Measurements from ENCODE around the gene EEF1A2.

The EEF1A2 gene

DNA sequence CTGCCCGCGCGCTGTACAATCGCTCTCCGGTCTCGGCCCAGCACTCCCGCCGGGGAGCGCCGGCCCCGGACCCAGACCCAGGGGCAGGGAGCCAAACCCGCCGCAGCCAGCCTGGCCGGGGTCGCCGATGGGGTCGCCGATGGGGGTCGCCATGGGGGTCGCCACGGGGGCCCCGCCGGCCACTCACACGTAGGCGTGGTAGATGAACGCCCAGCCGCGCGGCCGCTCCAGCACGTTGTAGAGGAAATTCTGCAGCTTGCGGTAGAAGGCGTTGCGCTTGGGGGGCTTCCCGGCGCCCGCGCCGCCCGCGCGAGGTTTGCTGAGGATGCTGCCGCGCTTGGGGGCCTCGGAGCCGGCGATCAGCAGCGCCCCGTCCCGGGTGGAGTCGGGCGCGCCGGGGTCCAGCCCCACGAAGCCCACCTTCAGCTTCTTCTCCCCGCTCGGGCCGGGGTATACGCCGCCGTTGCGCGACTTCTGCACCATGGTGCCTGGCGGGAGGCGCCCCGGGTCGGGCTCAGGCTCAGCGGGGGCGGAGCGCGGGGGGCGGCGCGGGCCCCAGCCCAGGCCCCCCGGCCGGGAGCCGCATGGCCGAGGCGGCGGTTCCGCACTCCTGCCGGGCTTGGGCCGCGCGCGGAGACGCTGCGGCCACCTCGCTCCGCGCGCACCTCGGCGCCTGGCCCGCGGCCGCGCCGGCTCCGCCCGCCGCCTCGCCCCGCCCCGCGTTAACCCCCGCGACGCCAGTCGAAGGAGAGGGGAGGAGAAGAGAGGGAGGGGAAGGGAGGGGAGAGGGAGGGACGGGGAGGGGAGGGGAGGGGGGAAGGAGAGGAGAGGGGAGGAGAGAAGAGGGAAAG is 26.7 kb downstream of the EEF1A2 start, which contains the start of gene KCNQ2:
TSS of gene KCNQ2 (minus strand) at position 675 of the 851 bp plus-strand sequence. CDS start at position 483, 192 bp downstream.
- H3K4me3 ChIP-seq (ENCODE audit: low read depth, low read length): peak within 1 kb of the TSS; percentile 60

DNA sequence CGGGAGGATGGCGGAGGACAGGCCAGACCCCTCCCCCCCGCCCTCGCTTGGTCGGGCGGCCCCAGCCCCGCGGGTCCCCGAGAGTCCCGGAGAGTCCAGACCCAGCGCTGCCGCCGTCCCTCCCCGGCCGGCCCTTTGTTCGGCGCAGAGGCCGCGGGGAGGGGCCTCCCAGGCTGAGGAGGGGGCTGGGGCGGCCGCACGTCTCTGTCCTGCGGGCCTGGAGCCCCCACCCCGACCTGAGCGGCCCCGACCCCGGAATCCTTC is 27.2 kb downstream of the EEF1A2 start:
- peak overlapping the region; percentile 60 for H3K4me3 ChIP-seq (ENCODE audit: low read depth, low read length)

DNA sequence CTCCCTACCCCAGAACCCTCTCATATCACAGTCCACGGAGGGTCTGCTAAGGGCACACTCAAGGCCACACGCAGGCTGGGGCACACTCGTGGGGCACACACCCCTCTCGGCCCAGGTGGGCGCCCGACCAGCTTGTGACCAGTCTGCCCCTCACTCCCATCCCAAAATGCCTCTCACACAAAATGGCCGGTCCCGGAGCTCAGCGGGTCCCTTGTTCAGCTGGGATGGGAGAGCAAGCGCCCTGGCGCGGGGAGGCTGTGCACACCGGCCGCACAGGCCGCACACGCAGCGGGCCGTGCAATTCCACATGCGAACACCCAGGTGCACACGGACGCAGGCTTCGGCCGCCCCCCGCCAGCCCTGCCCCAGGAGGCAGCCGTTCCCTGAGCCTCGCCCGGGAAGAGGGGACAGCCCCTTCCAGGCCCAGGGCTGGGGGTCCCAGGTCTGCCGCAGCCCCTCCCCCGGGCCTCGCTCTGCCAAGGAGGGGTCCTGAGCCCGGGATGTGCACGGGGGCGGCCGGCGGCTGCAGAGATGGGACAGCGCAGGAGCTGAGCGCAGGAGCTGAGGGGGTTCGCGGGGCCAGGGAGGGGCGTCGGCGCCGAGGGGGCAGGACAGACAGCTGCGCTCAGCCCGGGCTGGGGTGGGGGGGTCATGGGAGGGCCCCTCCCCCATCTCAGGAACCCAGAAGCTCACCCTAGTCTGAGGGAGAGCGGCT is 27.7 kb downstream of the EEF1A2 start:
- H3K4me3 ChIP-seq (ENCODE audit: low read depth, low read length): peak overlapping the region; percentile 60

GRCh38 chr20:63470410-63470809 is 28.5 kb downstream of the EEF1A2 start:
- H3K4me3 ChIP-seq (ENCODE audit: low read depth, low read length): no peak overlapping the region

DNA sequence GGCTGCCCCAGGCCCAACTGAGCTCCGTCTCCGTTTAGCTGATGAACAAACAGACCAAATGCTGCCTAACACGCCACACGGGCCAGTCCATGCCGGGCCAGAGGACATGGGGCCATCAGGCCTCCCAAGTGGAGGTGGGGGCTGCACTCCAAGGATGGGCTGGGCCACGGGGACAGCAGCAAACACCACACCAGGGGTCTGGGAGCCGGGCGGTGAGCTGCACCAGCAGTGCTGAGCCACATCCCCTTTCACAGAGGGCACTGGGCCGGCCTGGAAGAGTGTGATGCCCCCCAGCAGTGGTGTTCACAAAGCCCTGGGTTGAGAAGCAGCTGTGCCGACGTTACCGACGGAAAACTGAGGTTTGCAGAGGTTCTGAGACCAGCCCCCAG is 29.2 kb downstream of the EEF1A2 start:
- H3K4me3 ChIP-seq (ENCODE audit: low read depth, low read length): no peak overlapping the region

DNA sequence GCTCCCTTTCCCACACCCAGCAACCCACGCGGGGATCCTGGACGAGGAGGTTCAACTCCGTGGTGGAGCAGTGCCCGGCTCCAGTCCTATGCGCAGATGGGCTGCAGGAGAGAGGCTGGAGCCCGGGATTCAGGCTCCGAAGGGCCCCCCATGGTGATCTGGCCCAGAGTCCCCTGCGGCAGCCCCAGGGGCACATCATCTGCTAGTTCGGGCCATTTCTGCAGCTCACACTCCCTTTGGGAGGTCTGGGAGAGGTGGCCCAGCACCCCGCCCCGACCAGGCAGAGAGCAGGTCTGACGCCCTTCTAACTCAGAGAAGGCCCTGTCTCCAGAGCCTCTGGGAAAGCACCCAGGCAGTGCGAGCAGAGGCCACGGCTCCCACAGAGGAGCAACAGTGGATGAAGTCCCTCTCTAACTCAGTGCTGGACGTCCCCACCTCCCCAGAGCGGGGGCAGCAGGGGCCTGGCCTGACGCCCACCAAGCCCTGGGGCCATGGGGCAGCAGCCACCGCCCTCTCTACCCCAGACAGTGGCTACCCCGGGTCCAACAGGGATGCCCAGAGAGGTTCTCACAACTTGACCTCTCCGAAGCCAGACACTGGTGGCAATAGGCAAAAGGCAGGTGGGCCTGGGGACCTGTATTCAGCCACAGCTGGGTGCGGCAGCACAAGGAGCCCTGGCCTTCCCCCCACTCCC is 29.7 kb downstream of the EEF1A2 start:
- no peak overlapping the region for H3K4me3 ChIP-seq (ENCODE audit: low read depth, low read length)

DNA sequence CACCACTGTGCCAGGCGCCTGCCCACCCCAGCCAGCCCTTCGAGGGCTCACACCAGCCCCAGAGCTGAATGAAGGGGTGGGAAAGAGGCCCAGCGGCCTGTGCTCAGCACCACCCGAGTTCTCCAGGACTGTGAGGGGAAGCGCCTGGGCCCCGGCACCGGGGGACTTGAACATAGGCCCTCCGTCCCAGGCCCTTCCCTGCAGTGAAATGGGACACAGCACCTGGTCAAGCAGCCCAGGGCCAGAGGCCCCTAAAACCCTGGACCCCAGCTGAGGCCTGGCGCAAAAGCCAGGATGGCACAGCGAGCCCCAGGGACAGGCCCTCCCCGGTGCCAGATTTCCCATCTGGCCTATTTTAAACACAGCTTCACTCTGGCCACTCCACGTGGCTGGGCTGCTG is 30.5 kb downstream of the EEF1A2 start:
- no peak overlapping the region for H3K4me3 ChIP-seq (ENCODE audit: low read depth, low read length)

DNA sequence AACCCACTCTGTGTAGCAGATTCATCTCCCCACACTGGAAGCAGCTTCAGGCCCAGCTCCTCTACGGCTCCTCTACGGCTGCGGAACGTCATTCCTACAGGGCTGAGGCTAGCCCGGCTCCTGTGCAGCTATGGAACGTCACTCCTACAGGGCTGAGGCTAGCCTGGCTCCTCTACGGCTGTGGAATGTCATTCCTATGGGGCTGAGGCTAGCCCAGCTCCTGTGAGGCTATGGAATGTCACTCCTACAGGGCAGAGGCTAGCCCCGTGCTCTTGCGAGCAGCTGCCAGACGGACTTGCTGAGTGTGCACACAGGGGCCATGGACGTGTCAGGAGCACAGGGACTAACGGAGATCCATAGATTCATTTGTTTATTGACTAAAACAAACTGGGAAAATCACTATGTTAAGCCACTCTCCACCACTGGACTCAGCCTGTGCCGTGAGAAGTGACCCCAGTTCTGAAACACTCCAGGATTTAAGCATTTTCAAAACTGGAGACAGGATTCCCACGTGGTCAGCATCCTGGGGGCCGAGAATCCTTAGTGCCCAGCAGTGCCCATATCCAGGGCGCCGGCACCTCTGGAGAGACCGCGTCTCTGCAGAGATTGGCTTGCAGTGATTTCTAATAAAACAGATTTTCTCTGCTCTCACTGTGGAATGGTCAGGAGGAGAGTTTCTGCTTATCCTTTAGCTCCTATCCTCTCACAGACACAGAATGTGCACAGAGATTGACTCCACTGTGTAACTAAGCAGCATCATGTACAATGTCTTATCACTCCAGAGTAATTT is 31.4 kb downstream of the EEF1A2 start:
- no peak overlapping the region for H3K4me3 ChIP-seq (ENCODE audit: low read depth, low read length)

DNA sequence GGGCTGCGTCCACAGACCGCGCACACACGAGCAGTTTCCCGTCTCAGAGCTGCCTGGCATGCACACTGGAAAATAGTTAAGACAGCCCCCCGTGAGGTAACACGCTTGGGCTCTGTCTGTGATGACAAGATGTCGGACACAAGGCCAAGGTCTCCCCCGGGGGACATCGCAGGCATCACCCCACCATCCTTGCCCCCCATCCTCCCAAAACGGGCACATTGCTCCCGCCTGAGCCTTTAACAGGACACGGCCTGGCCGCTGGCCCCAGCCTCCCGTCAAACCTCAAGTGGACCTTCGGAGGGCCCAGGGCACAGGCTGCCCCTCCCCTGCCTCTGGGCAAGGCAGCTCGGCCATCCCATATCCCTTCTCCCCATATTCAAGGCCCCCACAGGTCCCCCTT is 32.0 kb downstream of the EEF1A2 start:
- no peak overlapping the region for H3K4me3 ChIP-seq (ENCODE audit: low read depth, low read length)

DNA sequence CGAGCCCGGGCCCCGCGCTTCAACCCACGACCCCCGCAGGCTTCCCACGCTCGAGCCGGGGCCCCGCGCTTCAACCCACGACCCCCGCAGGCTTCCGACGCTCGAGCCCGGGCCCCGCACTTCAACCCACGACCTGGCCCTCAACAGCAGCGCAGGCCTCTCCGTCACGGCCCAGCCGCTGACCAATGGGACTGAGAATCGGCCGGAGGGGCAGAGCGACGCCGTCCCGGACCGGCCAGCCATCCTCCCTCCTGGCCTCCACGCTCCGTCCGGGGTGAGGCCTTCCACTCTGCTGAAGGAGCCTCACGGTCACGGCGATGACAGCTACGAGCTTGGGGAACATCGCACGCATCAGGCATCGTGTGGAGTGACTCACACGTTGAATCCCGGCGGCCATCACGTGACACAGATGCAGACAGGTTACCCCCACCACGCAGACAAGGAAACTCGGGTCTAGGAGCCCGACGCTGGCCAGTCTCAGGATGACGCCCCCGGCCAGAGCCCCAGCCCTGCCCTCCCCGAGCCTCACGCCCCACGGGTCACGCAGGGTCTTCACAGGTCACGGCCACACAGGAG is 32.5 kb downstream of the EEF1A2 start:
- H3K4me3 ChIP-seq (ENCODE audit: low read depth, low read length): no peak overlapping the region

DNA sequence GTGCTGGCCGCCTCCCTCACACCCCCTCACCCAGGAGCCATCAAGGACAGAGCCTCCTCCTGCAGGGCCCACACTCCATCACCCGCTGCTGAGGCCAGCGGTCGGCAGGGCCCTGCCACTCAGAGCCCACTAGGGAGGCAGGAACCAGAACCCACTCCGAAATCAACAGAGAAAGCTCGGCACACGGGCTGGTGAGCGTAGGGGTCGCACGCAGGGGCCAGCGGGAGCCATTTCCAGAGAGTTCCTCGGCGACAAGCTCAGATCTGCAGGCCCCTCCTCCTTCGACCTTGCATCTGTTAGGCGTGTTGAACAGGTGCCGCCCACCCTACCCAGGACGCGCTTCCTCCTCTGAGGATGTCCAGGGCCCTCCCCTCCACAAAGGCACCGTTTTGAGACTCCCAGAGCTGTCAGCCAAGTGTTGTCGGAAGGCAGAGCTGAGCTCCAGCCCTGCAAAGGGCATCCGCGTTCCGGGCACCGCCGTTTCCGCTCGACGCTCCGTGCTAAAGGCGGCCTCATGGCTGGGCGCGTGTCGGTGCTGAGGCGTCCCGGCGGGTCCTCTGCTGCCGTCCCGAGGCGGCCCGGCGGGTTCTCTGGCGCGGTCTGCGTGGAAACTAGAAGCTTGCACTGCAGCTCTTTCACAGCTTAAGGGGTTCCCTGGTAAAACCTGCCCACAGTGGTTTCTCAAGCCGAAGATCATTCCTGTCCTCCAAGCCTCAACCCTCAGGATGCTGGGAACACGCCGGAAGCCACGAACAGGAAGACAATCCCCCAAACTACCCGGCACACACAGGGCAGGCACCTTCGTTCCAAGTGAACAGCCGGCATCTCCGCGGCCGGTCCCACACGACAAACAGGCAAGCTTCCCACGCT is 33.3 kb downstream of the EEF1A2 start:
- H3K4me3 ChIP-seq (ENCODE audit: low read depth, low read length): no peak overlapping the region

GRCh38 chr20:63464289-63464635 is 34.6 kb downstream of the EEF1A2 start:
- no peak overlapping the region for H3K4me3 ChIP-seq (ENCODE audit: low read depth, low read length)

- no peak overlapping the region for H3K4me3 ChIP-seq (ENCODE audit: low read depth, low read length)
Observed at GRCh38 chr20:63463400-63464288, 35.2 kb downstream of the EEF1A2 start.

DNA sequence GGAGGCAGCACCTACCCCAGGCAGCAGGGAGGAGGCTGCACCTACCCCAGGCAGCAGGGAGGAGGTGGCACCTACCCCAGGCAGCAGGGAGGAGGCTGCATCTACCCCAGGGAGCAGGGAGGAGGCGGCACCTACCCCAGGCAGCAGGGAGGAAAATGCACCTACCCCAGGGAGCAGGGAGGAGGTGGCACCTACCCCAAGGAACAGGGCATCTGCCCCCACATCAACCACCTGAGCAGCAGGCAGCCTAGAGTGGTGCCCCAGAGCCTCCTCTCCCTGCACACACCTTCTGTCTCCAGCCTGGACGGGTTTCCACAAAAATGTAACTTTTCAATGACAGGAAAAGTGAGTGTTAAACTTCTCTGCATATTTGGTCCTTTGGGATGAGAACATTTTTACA is 36.6 kb downstream of the EEF1A2 start:
- H3K4me3 ChIP-seq (ENCODE audit: low read depth, low read length): no peak overlapping the region

- no peak overlapping the region for H3K4me3 ChIP-seq (ENCODE audit: low read depth, low read length)
Observed at GRCh38 chr20:63461104-63461763, 37.6 kb downstream of the EEF1A2 start.

DNA sequence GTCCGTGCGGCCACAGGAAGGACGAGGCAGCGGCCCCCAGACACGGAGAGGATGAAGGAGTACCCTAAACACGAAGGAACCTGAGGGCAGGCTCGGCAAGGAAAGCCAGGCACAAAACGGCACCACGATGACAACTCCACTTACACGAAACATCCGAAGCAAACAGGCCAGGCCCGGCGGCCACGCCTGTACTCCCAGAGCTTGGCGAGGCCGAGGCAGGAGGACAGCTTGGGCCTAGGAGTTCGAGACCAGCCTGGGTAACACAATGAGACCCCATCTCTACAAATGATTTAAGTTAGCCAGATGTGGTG is 39.9 kb downstream of the EEF1A2 start:
- H3K4me3 ChIP-seq (ENCODE audit: low read depth, low read length): no peak overlapping the region

- H3K4me3 ChIP-seq (ENCODE audit: low read depth, low read length): no peak overlapping the region
Observed at GRCh38 chr20:63458170-63459069, 40.5 kb downstream of the EEF1A2 start.

GRCh38 chr20:63457737-63458136 is 41.1 kb downstream of the EEF1A2 start:
- no peak overlapping the region for H3K4me3 ChIP-seq (ENCODE audit: low read depth, low read length)
